Myocyte (in vitro differentiated cells): ENCODE results near the gene TNRC6A. TPM values are rescaled to one million over a fixed set of nuclear protein-coding genes. Genes with fewer than 3 reads are reported as not detected.
A peak's percentile ranks its signal among the peaks of the same experiment; 100 is the strongest.

Source experiments
- DNase-seq: peaks from one replicate; pipeline ENCODE4 v3.0.0-alpha.2; 2012; ENCODE audit warnings: low read depth
- total RNA-seq: library from RNA; depleted of rRNA; stranded (reverse); fragments of >200 nt; gene quantifications from 2 replicates; pipeline ENCODE4 v1.2.3, GENCODE V29; 2014

TNRC6A gene
- total RNA-seq, 1 donor from 2014 or later: 15.0 TPM

GRCh38 chr16:24755201-24755874 is 25.9 kb downstream of the TNRC6A start:
- no peak for DNase-seq

DNA sequence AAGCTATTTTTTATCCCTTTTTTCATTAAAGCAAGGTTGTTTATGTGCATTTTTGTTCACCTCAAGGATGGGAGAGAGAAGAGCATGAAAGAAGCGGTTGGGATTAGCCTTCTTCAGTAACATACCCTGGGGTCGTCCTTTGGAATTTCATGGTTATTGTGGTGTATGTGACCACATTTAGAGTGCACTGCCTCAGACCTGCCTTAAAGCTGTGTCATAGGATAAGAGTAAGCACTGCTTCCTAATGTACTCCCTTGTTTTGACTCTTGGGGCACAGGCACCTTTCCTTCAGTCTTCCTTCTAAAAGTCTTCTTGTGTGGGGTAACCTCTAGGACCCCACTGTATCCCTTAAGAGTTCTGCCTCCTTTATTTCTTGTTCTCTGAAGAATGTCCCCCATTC is 28.9 kb downstream of the TNRC6A start:
- DNase-seq: peak; percentile 26

GRCh38 chr16:24759006-24759405 is 29.6 kb downstream of the TNRC6A start:
- no peak for DNase-seq

GRCh38 chr16:24761526-24761925 is 32.1 kb downstream of the TNRC6A start:
- no peak for DNase-seq

DNA sequence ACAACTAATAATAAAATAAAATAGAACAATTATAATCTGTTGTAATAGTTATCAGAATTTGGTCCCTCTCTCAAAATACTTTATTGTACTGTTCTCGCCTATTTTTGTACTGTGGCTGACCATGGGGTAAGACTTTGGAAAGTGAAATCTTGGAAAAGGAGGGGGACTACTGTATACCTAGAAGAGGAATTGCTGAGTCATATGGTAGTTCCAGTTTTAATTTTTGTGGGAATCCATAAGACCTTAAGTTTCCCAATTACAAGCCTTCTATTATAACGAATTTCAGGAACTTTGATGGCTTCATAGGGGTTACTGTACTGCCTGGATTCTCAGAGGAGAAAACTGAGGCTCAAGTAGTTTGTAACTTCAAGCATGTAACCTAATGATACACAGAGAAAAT is 35.5 kb downstream of the TNRC6A start:
- no peak for DNase-seq

DNA sequence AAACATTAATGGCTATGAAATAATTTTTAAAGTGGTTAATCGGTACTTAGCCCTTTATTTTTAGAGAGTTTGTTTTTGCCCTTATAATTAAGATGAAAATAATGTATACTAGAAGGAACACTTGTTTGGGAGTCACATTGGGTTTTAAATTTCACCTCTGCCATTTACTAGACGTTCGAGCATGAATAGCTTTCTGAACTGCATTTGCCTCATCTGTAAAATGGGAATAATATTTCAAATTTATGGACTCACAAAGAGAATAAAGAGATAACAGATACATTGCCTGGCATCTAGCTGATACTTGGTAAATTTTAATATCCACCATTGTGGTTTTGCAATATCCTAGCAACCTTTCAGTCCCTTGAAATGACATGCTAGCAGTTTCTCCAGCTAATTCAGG is 36.6 kb downstream of the TNRC6A start:
- DNase-seq: no peak

DNA sequence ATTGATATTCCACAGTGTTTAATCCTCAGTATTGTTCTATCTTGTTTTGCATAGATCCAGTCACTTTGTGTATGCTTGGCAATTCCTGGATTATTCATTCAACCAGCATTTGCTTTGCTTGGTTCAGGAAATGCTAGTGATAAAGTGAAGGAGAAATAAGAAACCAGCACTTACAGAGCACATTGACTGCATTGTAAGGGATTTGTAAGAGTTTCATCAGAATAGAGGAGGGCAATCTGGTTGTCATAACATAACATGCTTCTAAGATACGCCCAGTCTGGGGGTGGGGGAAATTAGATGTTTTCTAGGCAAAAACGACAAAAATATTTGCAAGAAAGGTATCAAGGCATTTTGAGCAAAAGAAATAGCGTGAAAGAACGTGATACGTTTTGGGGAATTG is 40.4 kb downstream of the TNRC6A start:
- DNase-seq: no peak

- DNase-seq: no peak
These were observed 41.8 kb downstream of the TNRC6A start for GRCh38 chr16:24771132-24771778.

GRCh38 chr16:24771779-24772157 is 42.3 kb downstream of the TNRC6A start:
- DNase-seq: no peak

DNA sequence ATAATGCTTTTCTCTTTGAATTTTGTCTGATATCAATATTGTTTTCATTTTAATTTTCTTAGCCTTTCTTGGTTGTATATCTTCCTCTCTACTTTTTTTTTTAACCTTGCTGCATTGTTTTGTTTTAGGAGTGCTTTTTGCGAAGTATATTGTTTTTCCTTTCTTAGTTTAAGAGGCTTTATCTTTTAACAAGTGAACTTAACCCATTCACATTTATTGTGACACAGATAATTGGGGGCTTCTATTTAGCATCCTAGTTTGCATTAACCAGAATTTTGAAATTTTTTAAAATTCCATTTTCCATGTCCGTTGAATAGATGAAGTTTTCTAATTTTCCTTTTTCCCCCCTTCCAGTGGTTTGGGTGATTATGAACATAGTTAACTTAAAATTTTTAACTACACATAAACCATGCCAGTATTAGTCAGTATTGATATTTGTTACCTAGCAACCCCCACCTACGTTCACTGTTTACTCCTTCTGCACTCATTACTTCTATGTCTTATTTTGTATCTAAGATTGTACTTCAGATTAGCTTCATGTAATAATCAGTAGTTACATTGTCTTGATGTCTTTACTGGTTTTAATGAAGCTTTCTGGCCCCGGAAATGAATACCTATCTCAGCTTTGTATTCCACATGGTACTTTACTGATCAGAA is 44.4 kb downstream of the TNRC6A start:
- DNase-seq: no peak

DNA sequence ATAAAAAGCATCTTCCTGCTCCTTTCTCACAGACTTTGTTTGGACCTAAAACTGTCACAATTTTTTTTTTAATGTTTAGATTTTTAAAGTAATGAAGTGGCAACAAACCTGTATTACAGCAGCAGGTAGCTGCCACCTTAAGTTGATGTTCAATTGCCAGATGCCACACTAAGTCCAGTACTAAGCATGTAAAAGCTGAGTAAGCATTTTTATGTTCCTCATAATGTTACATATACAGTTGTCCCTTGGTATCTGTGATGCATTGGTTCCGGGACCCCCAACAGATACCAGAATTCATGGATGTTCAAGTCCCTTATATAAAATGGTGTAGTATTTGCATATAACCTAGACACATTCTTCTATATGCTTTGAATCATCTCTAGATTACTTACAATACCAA is 45.1 kb downstream of the TNRC6A start:
- DNase-seq: no peak

DNA sequence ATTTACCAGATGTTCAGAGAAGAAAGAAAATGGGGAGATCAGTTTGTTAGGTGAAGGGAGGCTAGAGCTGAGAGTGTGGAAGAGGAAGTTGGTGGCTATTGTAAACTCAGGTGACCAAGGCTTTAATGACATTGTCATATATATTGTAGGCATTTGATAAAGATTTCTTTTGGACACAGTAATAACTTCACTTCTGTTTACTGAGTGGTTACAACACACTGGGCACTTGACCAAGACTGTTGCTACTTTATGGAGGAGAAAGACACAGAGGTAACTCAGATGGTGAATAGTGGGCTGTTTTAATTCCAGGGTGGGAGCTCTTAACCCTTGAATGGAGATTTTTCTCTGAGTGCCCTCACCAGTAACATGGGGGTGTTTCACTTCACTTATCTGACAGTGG is 46.0 kb downstream of the TNRC6A start:
- DNase-seq: no peak

- peak; percentile 65 for DNase-seq
These were observed 47.2 kb downstream of the TNRC6A start for GRCh38 chr16:24776501-24777220.

DNA sequence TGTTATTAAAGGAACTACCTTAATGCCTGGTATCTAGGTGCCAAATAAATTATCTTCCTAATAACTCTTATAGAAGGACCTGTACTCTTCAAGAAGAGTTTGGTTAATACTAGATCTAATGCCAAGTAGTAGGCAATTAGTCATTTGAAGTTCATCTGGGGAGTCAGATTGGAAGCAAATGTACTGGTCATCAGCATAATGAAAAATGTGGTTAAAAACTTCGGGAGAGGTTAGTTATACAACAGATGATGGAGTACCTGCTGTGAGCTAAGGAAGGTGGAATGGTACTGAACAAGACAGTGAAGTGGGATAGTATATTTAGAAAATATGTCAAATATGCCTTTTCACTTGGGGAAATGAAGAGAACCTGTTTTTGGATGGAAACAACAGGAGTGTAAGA is 49.2 kb downstream of the TNRC6A start:
- no peak for DNase-seq

DNA sequence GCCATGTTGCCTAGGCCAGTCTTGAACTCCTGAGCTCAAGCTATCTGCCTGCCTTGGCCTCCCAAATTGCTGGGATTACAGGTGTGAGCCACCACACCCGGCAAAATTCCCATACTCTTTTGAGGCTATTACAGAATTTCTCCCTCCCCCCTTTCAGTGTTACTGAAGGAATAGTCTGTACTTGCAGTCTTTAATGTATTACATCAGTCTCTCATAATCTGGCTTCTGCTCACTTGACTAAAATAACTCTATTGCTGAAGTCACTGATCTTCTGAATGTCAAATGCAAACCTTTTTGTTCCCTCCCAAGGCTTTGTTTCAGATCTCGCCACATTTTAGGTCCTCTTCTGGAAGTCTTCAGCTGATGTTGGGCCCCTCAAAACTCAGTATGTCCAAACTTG is 51.8 kb downstream of the TNRC6A start:
- no peak for DNase-seq

- DNase-seq: no peak
These were observed 54.7 kb downstream of the TNRC6A start for GRCh38 chr16:24784121-24784520.

- DNase-seq: no peak
These were observed 60.4 kb downstream of the TNRC6A start for GRCh38 chr16:24789881-24790280.

- no peak for DNase-seq
These were observed 71.1 kb downstream of the TNRC6A start for GRCh38 chr16:24800586-24800985.

DNA sequence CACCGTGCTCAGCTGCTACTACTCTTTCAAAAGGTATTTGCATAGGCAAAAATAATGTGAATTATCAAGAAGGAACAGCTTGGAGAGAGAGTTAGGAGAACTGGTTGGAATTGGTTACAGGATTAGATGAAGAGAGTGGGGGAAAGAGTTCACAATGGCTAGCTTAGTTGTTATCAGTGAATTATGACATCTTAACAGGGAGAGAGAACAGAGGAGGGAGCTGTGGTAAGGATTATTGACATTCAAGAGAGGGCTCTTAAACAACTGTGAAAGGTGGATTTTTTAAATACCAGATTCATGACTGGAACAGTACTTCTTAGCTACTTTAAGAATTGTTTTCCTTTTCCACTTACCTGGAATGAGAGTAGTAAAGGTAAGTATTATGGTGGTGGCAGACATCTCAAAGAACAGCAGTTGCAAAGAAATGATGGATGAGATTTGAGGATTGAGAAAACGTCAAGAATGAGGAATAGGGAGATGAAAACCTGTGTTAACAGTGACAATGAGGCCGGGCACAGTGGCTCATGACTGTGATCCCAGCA is 72.4 kb downstream of the TNRC6A start:
- no peak for DNase-seq

GRCh38 chr16:24805484-24805883 is 76.0 kb downstream of the TNRC6A start:
- no peak for DNase-seq

GRCh38 chr16:24807301-24807700 is 77.8 kb downstream of the TNRC6A start:
- no peak for DNase-seq
